RWPE1 (cell line): ENCODE data around the gene PDLIM3.
A peak's percentile ranks its signal among the peaks of the same experiment; 100 is the strongest.

Experiments
- CTCF ChIA-PET: fragments of 350-600 bp; sonication (Branson Sonifier 250); formaldehyde crosslinking; extraction: SDS; loops from one replicate; lab custom pipeline; 2021; lab: Yijun Ruan, JAX
- POLR2A ChIA-PET: fragments of 400-600 bp; formaldehyde crosslinking; extraction: SDS; loops from one replicate; lab custom pipeline; 2020; ENCODE audit warnings: antibody characterized with exemption; ENCODE audit not compliant: low non-redundant PET; lab: Yijun Ruan, JAX
- DNase-seq: peaks from one replicate; pipeline ENCODE4 v3.0.0; 2012; ENCODE audit warnings: low spot score
- H3K27ac ChIP-seq: fragments of 450-650 bp; 2 replicates; pipeline ENCODE4 v1.5.1; 2017
- TF ChIP-seq, protein P1 (sequence below): fragments of 450-650 bp; conservative IDR thresholded peaks from 2 replicates; pipeline ENCODE4 v1.5.1; 2017; ENCODE audit warnings: low read depth, mild to moderate bottlenecking

PDLIM3 gene

DNA sequence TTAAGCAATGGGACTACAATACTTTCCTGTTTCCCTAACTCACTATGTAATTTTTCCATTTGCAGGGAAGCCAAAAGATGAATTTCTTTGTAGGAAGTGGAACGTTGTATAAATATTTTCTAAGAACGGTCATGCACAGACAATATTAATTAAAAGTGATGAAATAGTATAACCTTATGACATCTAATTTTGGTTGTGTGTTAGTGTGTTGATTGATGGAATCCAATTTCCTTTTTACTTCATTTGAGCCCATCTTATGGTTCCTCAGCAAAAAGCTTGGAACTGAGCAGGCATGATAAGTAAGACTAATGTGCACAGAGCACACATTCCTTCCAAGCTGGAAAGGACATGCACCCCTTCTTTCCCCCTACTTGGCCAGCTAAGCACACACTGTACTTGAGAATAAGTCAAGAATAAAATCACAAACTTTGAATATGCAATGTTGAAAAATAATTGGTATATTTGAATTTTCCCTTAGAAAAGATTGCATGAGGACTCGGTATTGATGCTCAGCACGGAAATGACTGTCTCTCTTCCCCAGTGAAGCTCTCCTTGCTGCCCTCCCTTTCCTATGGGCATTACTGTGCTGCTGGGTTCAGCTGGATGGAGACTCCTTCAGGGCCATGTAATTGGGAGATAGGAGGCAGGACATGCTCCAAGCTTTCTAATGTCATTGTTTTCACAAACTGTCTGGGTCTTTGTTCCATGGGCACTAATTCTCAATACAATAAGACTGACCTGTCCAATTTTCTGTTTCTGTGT, 19.2 kb upstream of the PDLIM3 start:
- H3K27ac ChIP-seq: no peak overlapping the region
- ChIA-PET CTCF (interaction anchor here (0.5 to 0.6 kb wide), 2 partner anchors 129 to 550 kb away, joined by 3 read pairs; partner anchors contain the start of genes FAM149A and UFSP2), POLR2A (no interaction called here)
- no peak for DNase-seq
- TF ChIP-seq, protein P1, sequence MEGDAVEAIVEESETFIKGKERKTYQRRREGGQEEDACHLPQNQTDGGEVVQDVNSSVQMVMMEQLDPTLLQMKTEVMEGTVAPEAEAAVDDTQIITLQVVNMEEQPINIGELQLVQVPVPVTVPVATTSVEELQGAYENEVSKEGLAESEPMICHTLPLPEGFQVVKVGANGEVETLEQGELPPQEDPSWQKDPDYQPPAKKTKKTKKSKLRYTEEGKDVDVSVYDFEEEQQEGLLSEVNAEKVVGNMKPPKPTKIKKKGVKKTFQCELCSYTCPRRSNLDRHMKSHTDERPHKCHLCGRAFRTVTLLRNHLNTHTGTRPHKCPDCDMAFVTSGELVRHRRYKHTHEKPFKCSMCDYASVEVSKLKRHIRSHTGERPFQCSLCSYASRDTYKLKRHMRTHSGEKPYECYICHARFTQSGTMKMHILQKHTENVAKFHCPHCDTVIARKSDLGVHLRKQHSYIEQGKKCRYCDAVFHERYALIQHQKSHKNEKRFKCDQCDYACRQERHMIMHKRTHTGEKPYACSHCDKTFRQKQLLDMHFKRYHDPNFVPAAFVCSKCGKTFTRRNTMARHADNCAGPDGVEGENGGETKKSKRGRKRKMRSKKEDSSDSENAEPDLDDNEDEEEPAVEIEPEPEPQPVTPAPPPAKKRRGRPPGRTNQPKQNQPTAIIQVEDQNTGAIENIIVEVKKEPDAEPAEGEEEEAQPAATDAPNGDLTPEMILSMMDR: no peak

DNA sequence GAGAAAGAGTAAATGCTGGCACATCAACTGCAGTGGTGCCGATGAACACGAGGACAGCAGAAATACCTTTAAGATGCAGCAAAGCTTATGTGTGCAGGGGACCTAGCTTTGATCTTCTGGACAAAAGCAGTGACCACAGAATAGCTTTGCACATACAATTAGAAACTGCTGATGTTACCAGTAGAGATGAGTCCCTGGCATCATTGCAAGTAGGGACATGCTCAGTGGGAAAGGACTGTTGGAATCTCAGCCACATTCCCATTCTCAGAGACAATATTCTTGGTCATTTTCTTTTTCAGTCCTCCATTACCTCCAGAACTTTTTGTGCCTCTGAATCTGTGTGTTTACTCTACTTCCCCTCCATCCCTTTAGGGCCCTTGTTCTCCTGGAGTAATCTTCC, 16.9 kb upstream of the PDLIM3 start:
- POLR2A ChIA-PET: no interaction called here
- TF ChIP-seq, protein P1: no peak
- CTCF ChIA-PET: interaction anchor here (0.7 to 0.9 kb wide), 2 partner anchors 21 to 348 kb away, joined by 4 to 5 read pairs; partner anchors contain the start of gene CFAP97
- DNase-seq: peak; percentile 41
- no peak overlapping the region for H3K27ac ChIP-seq

DNA sequence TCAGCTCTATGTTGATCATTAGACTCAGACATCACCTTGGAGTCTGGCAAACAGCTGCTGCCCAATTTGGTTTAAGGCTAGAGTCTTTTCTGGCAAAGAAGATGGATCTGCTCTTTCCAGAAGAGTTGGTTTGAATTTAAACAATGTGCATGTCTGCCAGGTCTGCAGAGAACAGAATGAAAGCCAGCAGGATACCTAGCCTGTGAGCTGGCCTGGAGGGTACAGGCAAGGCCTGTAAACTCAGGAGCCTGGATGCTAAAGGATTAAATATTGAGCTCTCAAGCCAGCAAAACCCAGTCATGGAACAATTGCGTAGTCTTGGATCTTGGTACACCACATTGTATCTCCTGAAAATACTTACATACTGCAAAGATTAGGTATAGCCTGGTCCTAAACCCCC, 15.6 kb upstream of the PDLIM3 start:
- POLR2A ChIA-PET: no interaction called here
- TF ChIP-seq, protein P1: no peak

DNA sequence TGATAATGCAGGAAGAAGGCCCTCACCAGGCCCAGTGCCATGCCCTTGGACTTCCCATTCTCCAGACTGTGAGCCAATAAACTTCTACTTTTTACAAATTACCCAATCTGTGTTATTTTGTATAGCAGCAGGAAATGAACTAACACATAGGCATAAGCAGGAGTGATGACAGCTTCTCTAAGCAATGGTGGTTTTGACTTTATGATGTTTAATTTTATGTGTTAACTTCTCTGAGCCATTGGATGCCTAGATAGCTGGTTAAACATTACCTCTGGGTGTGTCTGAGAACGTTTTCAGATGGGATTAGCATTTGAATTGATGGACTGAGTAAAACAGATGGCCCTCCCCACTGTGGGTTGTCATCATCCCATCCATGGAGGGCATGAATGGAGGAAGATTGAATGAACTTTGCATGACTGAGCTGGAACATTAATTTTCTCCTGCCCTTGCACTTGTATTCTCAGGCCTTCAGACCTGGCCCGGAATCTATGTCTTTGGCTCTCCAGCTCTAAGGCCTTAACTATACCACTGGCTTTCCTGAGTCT, 13.9 kb upstream of the PDLIM3 start:
- TF ChIP-seq, protein P1: no peak
- no peak overlapping the region for H3K27ac ChIP-seq
- ChIA-PET CTCF (no interaction called here), POLR2A (no interaction called here)
- DNase-seq: no peak

More for the DNA sequence above, 15.6 kb upstream of the PDLIM3 start:
- no peak for DNase-seq
- H3K27ac ChIP-seq: no peak overlapping the region
- CTCF ChIA-PET: interaction anchor here (0.8 to 1.0 kb wide), 2 partner anchors 47 to 487 kb away, joined by 3 read pairs; no protein-coding TSS in a partner anchor

DNA sequence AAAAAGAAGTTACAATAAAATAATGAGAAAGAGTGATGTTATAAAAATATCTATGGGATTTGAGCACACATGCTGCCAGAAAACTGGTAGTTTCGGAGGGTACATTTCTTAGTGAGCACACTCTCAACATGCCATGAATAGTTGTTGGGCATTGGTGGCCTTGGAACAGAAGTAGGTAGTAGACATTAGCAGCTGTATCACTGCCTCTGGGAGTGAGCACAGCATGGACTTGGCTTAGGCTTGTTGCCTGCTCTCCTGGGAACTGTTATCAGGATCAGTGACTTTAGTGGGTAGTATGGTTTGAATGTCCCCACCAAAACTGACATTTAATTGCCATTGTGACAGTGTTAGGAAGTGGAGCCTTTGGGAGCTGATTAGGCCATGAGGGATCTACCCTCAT, 13.3 kb upstream of the PDLIM3 start:
- CTCF ChIA-PET: no interaction called here
- TF ChIP-seq, protein P1: no peak
- no peak for DNase-seq
- no peak overlapping the region for H3K27ac ChIP-seq
- POLR2A ChIA-PET: no interaction called here

DNA sequence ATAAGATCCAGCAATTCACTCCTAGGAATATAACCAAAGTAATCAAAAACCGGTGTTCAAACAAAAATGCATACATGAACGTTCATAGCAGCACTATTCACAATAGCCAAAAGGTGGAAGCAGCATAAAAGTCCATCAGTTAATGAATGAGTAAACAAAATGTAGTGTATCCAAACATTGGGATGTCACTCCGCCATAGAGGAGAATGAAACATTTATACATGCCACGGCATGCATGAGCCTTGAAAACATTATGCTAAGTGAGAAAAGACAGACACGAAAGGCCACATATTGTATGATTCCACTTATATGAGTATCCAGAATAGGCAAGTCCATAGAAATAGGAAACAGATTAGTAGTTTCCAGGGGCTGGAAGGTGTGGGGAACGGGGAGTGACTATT, 11.0 kb upstream of the PDLIM3 start:
- no peak overlapping the region for H3K27ac ChIP-seq
- CTCF ChIA-PET: no interaction called here
- POLR2A ChIA-PET: no interaction called here
- DNase-seq: no peak
- TF ChIP-seq, protein P1: no peak
